CD4-positive, alpha-beta T cell treated with Interleukin-10 for 1 hour (primary cell): ENCODE data around the gene SPATA18.

ENCODE experiments used
- DNase-seq: peaks from one replicate; pipeline ENCODE4 v3.0.0-alpha.2; 2020

Gene SPATA18, protein sequence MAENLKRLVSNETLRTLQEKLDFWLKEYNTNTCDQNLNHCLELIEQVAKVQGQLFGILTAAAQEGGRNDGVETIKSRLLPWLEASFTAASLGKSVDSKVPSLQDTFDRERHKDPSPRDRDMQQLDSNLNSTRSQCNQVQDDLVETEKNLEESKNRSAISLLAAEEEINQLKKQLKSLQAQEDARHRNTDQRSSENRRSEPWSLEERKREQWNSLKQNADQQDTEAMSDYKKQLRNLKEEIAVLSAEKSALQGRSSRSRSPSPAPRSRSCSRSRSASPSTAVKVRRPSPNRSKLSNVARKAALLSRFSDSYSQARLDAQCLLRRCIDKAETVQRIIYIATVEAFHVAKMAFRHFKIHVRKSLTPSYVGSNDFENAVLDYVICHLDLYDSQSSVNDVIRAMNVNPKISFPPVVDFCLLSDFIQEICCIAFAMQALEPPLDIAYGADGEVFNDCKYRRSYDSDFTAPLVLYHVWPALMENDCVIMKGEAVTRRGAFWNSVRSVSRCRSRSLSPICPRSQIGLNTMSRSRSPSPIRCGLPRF

GRCh38 chr4:52051213-52051614 is at the start of gene SPATA18:
Gene SPATA18, plus strand, starts transcription at chr4:52051304. Its CDS starts 401 bp downstream, at chr4:52051705.
- no peak for DNase-seq

DNA sequence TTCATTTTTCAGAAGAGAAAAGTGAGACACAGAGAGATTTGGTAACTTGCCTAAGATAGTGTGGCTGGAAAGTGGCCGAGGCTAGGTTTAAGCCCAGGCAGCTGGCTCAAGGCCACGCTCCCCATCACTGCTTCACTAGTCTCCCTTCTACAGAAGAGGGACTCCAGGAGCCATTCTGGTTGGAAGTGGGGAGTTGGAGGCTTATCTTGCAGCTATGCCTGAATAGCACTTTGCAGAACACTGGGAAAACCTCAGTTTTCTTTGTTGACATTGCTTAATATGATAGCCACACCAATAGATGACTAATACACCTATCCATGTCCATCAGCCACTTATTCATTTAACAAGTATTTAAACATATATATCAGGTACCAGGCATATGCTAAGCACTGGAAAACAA is 49.5 kb upstream of the SPATA18 start:
- no peak for DNase-seq

DNA sequence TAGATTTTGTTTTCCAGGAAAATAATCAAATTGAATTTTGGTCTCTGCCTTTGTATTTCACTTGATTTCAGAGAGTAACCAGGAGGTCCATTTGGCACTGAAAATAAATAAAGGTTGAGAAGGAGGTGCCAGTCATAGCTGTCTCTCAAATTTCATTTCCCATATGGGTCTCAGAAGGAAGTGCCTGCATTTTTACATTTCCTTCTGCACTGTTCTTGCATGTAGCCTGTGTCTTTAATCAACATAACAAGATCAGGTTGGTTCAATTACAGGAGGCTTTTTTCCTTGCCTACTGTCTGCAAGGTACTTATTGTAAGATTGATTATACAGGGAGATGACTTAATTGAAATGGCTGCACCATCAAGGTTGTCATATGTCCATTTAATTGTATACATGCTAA is 46.7 kb upstream of the SPATA18 start:
- no peak for DNase-seq

DNA sequence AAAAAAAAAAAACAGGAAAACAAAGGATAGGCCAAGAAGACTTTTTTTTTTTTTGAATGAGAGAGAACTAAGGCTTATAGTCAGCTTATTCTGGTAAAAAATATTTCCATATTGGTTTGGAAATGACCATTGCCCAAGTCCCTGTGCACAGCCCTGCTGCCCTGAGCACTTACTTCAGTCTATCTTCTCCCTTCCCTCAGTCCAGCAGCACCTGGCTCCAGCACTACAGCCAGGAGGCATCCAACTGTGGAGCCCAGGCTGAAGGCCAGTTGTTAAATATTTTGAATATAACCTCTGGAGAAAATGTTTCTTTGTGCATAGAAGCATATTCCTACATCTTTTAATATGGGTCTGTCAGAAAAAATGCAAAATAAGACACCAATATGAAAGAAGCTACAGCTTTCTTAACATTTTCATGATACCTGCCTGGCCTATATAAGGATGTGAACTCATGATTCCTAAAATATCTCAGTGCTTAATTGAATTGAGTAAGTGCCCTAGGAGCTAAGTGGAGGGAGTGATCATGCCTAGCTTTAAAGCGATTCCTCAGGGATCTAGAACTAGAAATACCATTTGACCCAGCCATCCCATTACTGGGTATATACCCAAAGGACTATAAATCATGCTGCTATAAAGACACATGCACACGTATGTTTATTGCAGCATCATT is 45.4 kb upstream of the SPATA18 start:
- no peak for DNase-seq

DNA sequence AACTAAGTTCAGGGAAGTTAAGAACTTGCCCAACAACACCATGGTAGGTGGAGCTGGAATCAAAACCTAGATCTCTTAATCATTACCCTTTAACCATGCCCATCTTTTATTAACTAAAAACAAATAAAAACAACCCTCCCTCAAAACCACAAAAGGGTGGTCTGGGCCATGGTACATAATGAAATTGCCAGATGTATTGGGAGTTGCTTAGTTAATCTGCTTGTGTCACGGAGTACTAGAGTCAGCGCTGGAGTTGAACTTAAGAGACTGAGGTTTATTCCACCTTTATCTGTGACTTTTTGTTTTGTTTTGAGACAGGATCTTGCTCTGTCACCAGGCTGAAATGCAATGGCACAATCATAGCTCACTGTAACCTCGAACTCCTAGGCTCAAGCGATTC is 44.2 kb upstream of the SPATA18 start:
- no peak for DNase-seq

- no peak for DNase-seq
These were observed 40.1 kb upstream of the SPATA18 start for GRCh38 chr4:52010986-52011385.

GRCh38 chr4:52012651-52013050 is 38.5 kb upstream of the SPATA18 start:
- no peak for DNase-seq

GRCh38 chr4:52014903-52015302 is 36.2 kb upstream of the SPATA18 start:
- no peak for DNase-seq

GRCh38 chr4:52015366-52015765 is 35.7 kb upstream of the SPATA18 start:
- no peak for DNase-seq

- no peak for DNase-seq
These were observed 34.1 kb upstream of the SPATA18 start for GRCh38 chr4:52016981-52017380.

- DNase-seq, result no peak
These were observed 33.3 kb upstream of the SPATA18 start for GRCh38 chr4:52017814-52018213.

GRCh38 chr4:52019936-52020657 is 31.0 kb upstream of the SPATA18 start, which contains the start of gene LRRC66:
Gene LRRC66, minus strand, starts transcription at chr4:52020363. Its CDS starts 2,750 bp downstream, at chr4:52017613.
- DNase-seq, result no peak

DNA sequence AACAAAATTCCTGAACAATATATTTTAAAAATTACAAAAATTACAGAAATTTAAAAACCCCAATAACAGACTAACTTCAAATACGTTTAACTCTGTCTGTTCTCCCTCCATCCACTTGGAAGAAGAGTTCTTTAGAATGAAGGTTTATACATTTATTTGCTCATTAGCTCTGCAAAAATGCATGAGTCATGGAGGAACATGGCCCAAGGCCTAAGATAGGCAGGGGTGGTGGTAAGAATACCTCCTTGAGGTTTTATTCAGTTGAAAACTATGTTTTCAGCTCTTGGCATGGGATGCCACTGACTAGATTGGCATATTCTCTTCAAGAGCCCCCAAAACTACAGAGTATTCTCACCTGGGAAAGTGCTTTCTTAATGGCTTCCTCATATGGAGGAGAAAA is 22.1 kb upstream of the SPATA18 start:
- no peak for DNase-seq

- no peak for DNase-seq
These were observed 19.1 kb upstream of the SPATA18 start for GRCh38 chr4:52032005-52032404.

DNA sequence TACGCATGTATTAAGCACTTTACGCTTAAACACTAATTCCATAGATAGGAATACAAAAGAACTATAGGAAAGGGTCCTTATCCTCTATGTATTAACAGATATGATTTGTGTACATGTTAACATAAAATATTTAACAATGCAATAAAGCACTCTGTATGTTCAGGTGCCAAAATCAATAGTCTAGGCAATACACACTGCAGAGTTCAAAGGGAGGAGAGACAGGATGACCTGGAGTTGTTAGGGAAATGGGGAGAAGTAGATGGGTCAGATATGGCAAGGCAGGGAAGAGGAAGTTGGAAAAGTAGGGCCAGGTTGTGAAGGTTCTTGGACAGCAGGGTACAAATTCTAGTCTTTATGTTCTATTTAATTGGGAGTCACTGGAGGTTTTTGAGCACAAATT is 15.9 kb upstream of the SPATA18 start:
- DNase-seq, result no peak

GRCh38 chr4:52036886-52037530 is 14.1 kb upstream of the SPATA18 start:
- no peak for DNase-seq

DNA sequence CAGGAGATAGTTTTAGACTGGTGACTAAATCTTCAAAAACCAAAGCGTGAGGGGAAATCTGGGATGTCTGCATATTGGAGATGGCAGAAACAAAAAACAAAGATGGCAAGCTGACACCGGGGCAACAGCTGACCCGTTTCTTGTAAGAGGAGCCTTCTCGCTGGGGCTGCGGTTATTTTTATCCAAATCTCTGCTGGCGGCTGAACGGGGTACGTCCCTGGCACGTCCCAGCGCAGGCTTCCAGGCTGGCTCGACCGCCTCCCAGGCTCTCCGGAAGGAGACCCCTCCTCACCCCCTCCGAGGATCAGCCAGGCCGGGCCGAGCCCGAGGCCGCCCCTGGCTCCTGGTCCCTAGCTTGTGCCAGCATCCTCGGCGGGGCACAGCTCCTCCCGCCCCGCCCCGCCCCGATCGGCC is 13.4 kb upstream of the SPATA18 start:
- DNase-seq, result no peak

DNA sequence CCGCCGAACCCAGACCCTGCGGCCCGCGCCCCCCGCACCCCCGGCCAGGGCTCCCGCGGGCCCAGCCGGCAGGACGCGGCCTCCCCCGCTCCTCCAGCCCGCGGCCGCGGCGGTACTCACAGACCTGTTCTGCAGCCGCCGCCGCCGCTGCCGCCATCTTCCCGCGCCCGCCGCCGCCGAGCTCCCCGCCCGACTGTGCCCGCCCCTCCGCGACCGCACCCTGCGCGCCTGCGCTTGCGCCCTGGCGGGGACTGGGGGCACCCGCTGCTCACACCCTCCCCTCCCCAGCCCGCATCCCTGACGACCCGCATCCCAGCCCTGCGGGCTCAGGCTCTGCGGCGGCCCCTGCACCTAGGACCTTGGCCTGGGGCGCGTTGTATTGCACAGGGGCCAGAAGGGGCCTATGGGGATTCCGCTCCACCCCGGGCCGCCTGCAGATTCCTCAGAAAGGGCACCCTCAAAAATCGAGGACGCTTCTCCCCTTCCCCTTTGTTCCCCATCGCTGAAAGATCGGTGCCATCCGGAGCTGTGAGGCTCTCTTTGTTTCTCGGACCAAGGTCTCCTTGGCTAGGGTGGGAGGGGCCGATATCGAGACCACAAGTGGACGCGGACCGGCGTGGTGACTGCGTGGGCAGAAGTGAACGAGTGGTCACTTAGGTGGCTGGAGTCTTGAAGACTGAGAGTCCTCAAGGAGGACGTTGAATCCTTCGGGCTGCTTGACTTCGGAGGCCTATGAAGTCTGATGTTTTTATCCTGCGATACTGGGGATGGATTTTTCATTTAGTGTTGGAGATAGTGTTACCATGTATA is 12.8 kb upstream of the SPATA18 start, which contains the start of gene SGCB:
Gene SGCB (minus strand): TSS at position 197 of the 810 bp plus-strand sequence. CDS start 40 bp downstream, at position 157.
- DNase-seq, result peak; percentile 75

GRCh38 chr4:52045028-52045427 is 6.1 kb upstream of the SPATA18 start:
- no peak for DNase-seq

DNA sequence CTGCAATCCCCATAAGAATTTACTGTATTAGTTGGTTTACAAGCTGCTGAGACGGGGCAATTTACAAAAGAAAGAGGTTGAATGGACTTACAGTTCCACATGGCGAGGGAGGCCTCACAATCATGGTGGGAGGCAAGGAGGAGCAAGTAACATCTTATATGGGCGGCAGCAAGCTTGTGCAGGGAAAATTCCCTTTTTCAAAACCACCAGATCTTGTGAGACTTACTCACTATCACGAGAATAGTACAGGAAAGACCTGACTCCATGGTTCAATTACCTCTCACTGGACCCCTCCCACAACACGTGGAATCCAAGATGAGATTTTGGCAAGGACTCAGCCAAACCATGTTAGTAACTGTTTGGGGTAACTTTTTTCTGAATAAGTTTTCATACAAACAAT is 1.8 kb upstream of the SPATA18 start:
- DNase-seq, result no peak

DNA sequence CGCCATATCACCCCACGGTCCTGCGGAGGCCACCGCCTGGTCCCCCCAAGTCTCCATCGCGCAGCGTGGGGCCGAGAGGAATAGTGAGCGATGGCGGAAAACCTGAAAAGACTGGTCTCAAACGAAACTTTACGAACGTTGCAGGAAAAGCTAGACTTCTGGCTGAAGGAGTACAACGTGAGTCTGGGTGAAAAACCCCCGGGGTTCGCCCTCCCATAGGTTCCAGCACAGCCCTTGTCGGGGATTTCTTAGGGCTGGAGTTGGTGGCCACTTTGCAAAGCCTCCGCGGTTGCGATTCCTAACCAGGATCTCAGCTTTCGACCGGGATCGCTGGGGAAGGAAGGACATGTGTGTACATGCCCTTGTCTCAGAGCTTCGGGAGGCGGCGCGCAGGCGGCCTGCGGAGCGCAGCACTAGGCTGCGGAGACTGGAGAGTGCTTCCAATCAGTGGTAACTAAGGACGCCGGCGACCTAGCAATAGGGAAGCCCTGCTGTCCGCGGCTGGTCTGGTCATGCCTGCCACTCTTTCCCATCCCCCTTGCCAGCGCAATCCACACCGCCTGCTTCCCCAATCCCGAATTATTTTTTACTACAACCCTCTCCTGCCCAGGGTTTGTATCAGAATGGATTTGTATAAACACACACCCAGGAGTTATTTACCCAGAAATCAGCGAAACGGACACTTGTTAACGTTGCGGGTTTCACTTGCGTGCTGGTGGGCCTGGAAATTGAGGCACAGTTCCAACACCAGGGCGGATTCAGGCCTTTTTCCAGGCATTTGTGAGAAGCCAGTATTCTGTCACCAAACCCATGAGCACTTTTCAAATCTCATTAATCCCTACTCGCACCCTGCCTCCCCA is 741 bp downstream of the SPATA18 start:
- DNase-seq, result no peak
